ENCODE results near the gene FGD5. TPM values are rescaled to one million over a fixed set of nuclear protein-coding genes. Genes with fewer than 3 reads are reported as not detected.

Gene FGD5
- total RNA-seq, 3 donors from 2014 or later (not counting 1 experiment from before 2014, with no cell fraction given) = not detected

- no peak for ATAC-seq
- H3K36me3 ChIP-seq (ENCODE audit: control insufficient read depth, insufficient read depth, low read length) = no peaks in the 10 kb centered on the region
- Mint-ChIP-seq H3K36me3 (no peaks in the 10 kb centered on the region), H3K27ac (no peak overlapping the region), H3K4me3 (no peak overlapping the region), H3K9me3 (no peaks in the 10 kb centered on the region), H3K4me1 (no peaks in the 10 kb centered on the region), H3K27me3 (ENCODE audit: low read depth in 2 of 2) (peaks cover 12 to 13% of the 10 kb centered on the region in 2 donors)
- intact Hi-C loops (cut with micrococcal nuclease) = no loop called here
- no peaks in the 10 kb centered on the region for H3K4me1 ChIP-seq (ENCODE audit: control insufficient read depth, insufficient read depth, low read length)
- no peak overlapping the region for H3K4me3 ChIP-seq (ENCODE audit: low read length)
- DNase-seq = no peak
- no peaks in the 10 kb centered on the region for H3K9me3 ChIP-seq (ENCODE audit: control insufficient read depth, insufficient read depth, low read length)
- no peaks in the 10 kb centered on the region for H3K27me3 ChIP-seq (ENCODE audit: control insufficient read depth, insufficient read depth, low read length)
- no peak for TF ChIP-seq CTCF (IDR thresholded peaks at IDR 0.05)
- no peak overlapping the region for H3K27ac ChIP-seq (ENCODE audit: low read length)
- 92% methylated on average over 5 of the region's 6 CpGs for WGBS (ENCODE audit: insufficient coverage)
Measured at GRCh38 chr3:14905055-14905657, 86.4 kb downstream of the FGD5 start.

- no peaks in the 10 kb centered on the region for H3K36me3 Mint-ChIP-seq
- H3K9me3 ChIP-seq (ENCODE audit: control insufficient read depth, insufficient read depth, low read length) = no peaks in the 10 kb centered on the region
- no peaks in the 10 kb centered on the region for H3K4me1 ChIP-seq (ENCODE audit: control insufficient read depth, insufficient read depth, low read length)
- H3K4me3 ChIP-seq (ENCODE audit: low read length) = no peak overlapping the region
- no peak overlapping the region for H3K27ac Mint-ChIP-seq
- H3K36me3 ChIP-seq (ENCODE audit: control insufficient read depth, insufficient read depth, low read length) = no peaks in the 10 kb centered on the region
- no peak for TF ChIP-seq CTCF (IDR thresholded peaks at IDR 0.05)
- no peaks in the 10 kb centered on the region for H3K9me3 Mint-ChIP-seq
- no peak for ATAC-seq
- peaks cover 13 to 14% of the 10 kb centered on the region in 2 donors for H3K27me3 Mint-ChIP-seq (ENCODE audit: low read depth in 2 of 2)
- H3K4me1 Mint-ChIP-seq = no peaks in the 10 kb centered on the region
- H3K4me3 Mint-ChIP-seq = no peak overlapping the region
- no peak for DNase-seq
- 73% methylated on average over 11 of the region's 11 CpGs for WGBS (ENCODE audit: insufficient coverage)
- intact Hi-C loops (cut with micrococcal nuclease) = no loop called here
- H3K27me3 ChIP-seq (ENCODE audit: control insufficient read depth, insufficient read depth, low read length) = no peaks in the 10 kb centered on the region
- H3K27ac ChIP-seq (ENCODE audit: low read length) = no peak overlapping the region
Measured at GRCh38 chr3:14906355-14906971, 87.7 kb downstream of the FGD5 start.

- no peaks in the 10 kb centered on the region for H3K36me3 ChIP-seq (ENCODE audit: control insufficient read depth, insufficient read depth, low read length)
- no peaks in the 10 kb centered on the region for H3K9me3 ChIP-seq (ENCODE audit: control insufficient read depth, insufficient read depth, low read length)
- intact Hi-C loops (cut with micrococcal nuclease) = no loop called here
- DNase-seq = no peak
- no peaks in the 10 kb centered on the region for H3K27me3 ChIP-seq (ENCODE audit: control insufficient read depth, insufficient read depth, low read length)
- WGBS (ENCODE audit: insufficient coverage) = 70% methylated on average over 18 of the region's 18 CpGs
- Mint-ChIP-seq H3K4me3 (no peak overlapping the region), H3K27me3 (ENCODE audit: low read depth in 2 of 2) (peaks cover 15 to 18% of the 10 kb centered on the region in 2 donors), H3K4me1 (no peaks in the 10 kb centered on the region), H3K9me3 (no peaks in the 10 kb centered on the region), H3K36me3 (no peaks in the 10 kb centered on the region), H3K27ac (no peak overlapping the region)
- no peak overlapping the region for H3K27ac ChIP-seq (ENCODE audit: low read length)
- no peak for TF ChIP-seq CTCF (IDR thresholded peaks at IDR 0.05)
- no peaks in the 10 kb centered on the region for H3K4me1 ChIP-seq (ENCODE audit: control insufficient read depth, insufficient read depth, low read length)
- no peak overlapping the region for H3K4me3 ChIP-seq (ENCODE audit: low read length)
- no peak for ATAC-seq
Measured at GRCh38 chr3:14907043-14907966, 88.5 kb downstream of the FGD5 start.

All from natural killer cell (primary cell).